IMR-90 (cell line): ENCODE data around the gene LHPP.

Source experiments
- CTCF ChIP-seq: conservative IDR thresholded peaks from 2 replicates; pipeline ENCODE4 v1.5.1; 2012; ENCODE audit warnings: mild to moderate bottlenecking, low read depth, low read length, improper control_type of control experiment
- POLR2A ChIP-seq: IDR thresholded peaks from 2 replicates; pipeline ENCODE4 v1.6.1; 2012; ENCODE audit warnings: mild to moderate bottlenecking, low read depth, low read length
- RFX5 ChIP-seq: IDR thresholded peaks from 2 replicates; pipeline ENCODE4 v1.8.0; 2012; ENCODE audit warnings: low read depth, mild to moderate bottlenecking, low read length, moderate library complexity

GRCh38 chr10:124521429-124521871 is 59.8 kb downstream of the LHPP start:
- TF ChIP-seq CTCF (no peak), RFX5 (no peak), POLR2A (no peak)
